IPS-18a (cell line): ENCODE measurements around the gene NUP37.
"Not testable (repeated sequence)": the region's sequence is repeated elsewhere in the genome, so short reads cannot be mapped to it uniquely, and the experiment has no call there.

Experiments
- H3K27ac ChIP-seq: one replicate; pipeline ENCODE4 v1.5.1; 2013; ENCODE audit warnings: low read length
- H3K27me3 ChIP-seq: one replicate; pipeline ENCODE4 v1.6.1; 2013; ENCODE audit warnings: mild to moderate bottlenecking, low read length; ENCODE audit not compliant: control insufficient read depth, insufficient read depth
- H3K36me3 ChIP-seq: one replicate; pipeline ENCODE4 v1.6.1; 2013; ENCODE audit warnings: low read depth, low read length; ENCODE audit not compliant: control insufficient read depth
- H3K4me1 ChIP-seq: one replicate; pipeline ENCODE4 v1.6.1; 2013; ENCODE audit warnings: low read depth, low read length; ENCODE audit not compliant: control insufficient read depth
- H3K4me3 ChIP-seq: one replicate; pipeline ENCODE4 v1.5.1; 2013; ENCODE audit warnings: low read length
- H3K9ac ChIP-seq: one replicate; pipeline ENCODE4 v1.6.1; 2013; ENCODE audit warnings: mild to moderate bottlenecking, low read length, moderate library complexity
- H3K9me3 ChIP-seq: one replicate; pipeline ENCODE4 v1.6.1; 2013; ENCODE audit warnings: low read depth, low read length; ENCODE audit not compliant: control insufficient read depth

NUP37 gene, protein sequence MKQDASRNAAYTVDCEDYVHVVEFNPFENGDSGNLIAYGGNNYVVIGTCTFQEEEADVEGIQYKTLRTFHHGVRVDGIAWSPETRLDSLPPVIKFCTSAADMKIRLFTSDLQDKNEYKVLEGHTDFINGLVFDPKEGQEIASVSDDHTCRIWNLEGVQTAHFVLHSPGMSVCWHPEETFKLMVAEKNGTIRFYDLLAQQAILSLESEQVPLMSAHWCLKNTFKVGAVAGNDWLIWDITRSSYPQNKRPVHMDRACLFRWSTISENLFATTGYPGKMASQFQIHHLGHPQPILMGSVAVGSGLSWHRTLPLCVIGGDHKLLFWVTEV

DNA sequence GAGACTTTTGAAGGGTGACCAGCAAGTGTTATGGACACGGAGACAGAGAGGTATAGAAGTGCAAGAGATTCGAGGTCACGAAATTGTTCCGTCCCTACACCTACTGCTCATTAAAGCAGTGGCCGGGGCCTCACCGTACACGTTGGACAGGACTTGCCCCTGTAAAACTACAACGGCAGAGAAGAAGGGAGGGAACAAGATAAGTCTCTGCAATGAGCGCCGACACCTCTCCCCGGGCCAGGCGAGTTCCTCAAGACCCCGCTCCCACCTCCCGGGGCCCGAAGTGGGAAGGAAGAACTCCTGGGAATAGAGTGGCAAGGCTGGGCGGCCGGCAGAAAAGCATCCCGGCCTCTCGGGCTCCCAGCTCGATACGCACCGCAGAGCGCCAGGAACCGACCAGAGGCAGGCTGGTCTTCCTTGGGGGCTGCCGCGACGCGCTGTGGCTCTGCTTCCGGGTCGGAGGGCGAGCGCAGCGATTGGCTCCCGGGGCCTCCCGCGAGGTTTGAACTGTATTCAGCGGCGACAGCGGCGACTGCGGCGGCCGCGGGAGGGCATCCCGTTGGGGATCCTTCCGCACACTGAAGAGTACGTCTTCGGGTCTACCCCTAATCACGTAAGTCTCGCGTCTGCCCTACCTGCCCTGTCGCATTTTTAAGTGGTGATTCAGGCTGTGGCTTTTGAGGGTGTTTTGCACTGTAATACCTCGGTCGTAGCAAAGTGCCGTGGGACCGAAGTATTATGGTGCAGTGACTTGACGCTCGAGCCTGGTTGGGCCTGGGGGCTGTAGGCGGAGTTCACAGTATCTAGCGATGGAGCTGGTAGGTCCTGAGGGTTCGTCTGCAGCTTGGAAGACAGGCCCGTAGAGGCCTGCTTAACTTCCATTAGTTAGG, at the start of gene NUP37, which contains the start of gene PARPBP:
Gene NUP37 (minus strand): TSS at position 441 of the 890 bp plus-strand sequence. CDS start 1,596 bp downstream, outside the sequence.
Gene PARPBP (plus strand): TSS at position 510 of the 890 bp plus-strand sequence. CDS start 3,706 bp downstream, outside the sequence.
- Histone ChIP-seq H3K9ac (peak within 1 kb of the TSS; percentile 94), H3K27me3 (no peaks in the 10 kb centered on the region), H3K27ac (peak within 1 kb of the TSS; percentile 82), H3K9me3 (no peaks in the 10 kb centered on the region), H3K4me1 (peaks cover 7% of the 10 kb centered on the region), H3K4me3 (peak within 1 kb of the TSS; percentile 99), H3K36me3 (peaks cover 28% of the 10 kb centered on the region)

DNA sequence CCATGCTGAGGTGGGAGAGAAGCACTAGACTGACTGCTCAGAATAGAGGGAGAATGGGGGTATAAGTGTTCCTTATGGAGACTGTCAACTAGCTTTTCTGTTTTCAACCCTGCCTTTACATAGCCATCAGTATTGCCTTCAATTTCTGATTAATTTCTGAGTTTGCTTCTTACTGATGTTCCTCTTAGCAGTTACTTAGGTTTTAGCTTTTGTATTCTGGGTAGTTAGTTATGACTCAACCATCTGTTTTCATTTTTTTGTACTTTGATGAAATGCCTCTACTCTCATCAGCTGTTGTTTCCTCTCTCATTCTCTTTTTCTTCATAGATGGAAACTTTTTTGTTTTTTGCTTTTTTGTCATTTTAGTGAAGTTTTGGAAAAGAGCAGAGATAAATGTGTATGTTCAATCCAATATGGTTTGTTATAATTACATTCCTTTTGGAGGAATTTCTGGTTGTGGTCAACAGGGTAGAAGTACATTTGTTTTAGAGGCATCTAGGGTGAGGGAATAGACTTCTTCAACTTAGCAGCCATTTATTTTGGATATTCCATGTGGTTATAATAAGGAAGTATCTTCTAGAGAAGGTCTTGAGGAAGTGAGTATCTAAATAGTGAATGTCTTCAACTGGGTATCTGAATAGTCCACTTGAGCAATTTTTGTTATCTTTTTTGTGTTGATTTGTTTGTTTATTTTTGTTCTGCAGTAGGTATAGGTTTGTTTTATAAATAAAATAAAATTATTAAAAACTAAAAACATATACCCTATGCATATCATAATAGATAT, 48.1 kb upstream of the NUP37 start:
- H3K4me1 ChIP-seq, result no peaks in the 10 kb centered on the region
- H3K27me3 ChIP-seq, result no peaks in the 10 kb centered on the region
- no peak overlapping the region for H3K4me3 ChIP-seq
- peaks cover 4% of the 10 kb centered on the region for H3K36me3 ChIP-seq
- H3K9me3 ChIP-seq, result no peaks in the 10 kb centered on the region
- no peak overlapping the region for H3K9ac ChIP-seq
- no peak overlapping the region for H3K27ac ChIP-seq

DNA sequence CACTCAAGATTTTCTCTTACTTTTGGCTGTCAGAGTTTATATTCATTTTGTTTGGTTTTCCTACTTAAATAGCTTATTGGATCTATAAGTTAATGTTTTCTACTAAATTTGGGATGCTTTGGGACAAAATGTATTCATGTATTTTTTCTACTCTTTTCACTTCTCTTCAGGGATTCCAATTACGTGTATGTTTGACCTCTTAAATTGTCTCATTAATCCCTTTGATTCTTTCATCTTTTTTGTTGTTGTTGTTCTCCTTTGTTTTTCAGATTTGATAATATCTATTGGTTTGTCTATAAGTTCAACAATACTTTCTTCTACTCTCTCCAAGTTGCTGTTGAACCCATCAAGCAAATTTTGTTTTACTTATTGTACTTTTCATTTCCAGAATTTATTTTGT, 43.5 kb upstream of the NUP37 start:
- Histone ChIP-seq H3K36me3 (no peaks in the 10 kb centered on the region), H3K27me3 (no peaks in the 10 kb centered on the region), H3K4me3 (no peak overlapping the region), H3K9me3 (no peaks in the 10 kb centered on the region), H3K9ac (no peak overlapping the region), H3K27ac (no peak overlapping the region), H3K4me1 (no peaks in the 10 kb centered on the region)

DNA sequence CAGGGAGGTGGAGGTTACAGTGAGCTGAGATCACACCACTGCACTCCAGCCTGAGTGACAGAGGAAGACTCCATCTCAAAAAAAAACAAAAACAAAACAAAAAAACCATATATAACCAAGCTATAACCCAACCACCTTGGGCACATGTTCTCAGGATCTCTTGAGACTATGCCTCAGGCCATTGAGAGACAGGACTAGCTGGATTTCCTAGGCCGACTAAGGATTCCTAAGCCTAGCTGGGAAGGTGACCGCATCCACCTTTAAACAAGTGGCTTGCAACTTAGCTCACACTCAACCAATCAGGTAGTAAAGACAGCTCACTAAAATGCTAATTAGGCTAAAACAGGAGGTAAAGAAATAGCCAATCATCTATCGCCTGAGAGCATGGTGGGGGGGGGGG, 35.3 kb upstream of the NUP37 start:
- H3K4me1 ChIP-seq, H3K36me3 ChIP-seq, H3K27me3 ChIP-seq, H3K9ac ChIP-seq, H3K4me3 ChIP-seq, H3K27ac ChIP-seq, H3K9me3 ChIP-seq: not testable (repeated sequence)

DNA sequence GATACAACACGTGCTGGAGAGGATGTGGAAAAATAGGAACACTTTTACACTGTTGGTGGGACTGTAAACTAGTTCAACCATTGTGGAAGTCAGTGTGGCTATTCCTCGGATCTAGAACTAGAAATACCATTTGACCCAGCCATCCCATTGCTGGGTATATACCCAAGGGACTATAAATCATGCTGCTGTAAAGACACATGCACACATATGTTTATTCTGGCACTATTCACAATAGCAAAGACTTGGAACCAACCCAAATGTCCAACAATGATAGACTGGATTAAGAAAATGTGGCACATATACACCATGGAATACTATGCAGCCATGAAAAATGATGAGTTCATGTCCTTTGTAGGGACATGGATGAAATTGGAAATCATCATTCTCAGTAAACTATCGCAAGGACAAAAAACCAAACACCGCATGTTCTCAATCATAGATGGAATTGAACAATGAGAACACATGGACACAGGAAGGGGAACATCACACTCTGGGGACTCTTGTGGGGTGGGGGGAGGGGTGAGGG, 27.2 kb upstream of the NUP37 start:
- H3K36me3 ChIP-seq, H3K4me1 ChIP-seq, H3K9ac ChIP-seq, H3K27ac ChIP-seq, H3K27me3 ChIP-seq, H3K9me3 ChIP-seq, H3K4me3 ChIP-seq: not testable (repeated sequence)

DNA sequence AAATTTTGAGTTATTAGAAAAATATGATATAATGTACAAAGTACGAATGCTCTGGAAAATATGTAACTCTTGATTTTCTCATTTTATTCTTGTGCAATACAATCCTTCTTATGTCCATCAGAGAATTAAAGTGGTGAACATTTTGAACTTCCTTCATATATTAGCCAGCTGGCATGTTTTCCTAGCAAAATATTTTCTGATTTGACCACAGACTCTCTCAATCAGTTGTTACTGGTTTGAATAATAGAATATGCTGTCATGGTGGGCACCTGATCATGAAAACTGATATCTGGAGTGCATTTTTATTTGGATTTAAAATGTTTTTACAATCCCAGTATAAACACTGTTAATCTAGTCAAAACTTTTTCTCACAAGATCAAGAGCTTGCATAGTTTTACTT, 24.3 kb upstream of the NUP37 start:
- Histone ChIP-seq H3K4me1 (no peaks in the 10 kb centered on the region), H3K27ac (no peak overlapping the region), H3K9me3 (no peaks in the 10 kb centered on the region), H3K9ac (no peak overlapping the region), H3K36me3 (no peaks in the 10 kb centered on the region), H3K27me3 (no peaks in the 10 kb centered on the region), H3K4me3 (no peak overlapping the region)

DNA sequence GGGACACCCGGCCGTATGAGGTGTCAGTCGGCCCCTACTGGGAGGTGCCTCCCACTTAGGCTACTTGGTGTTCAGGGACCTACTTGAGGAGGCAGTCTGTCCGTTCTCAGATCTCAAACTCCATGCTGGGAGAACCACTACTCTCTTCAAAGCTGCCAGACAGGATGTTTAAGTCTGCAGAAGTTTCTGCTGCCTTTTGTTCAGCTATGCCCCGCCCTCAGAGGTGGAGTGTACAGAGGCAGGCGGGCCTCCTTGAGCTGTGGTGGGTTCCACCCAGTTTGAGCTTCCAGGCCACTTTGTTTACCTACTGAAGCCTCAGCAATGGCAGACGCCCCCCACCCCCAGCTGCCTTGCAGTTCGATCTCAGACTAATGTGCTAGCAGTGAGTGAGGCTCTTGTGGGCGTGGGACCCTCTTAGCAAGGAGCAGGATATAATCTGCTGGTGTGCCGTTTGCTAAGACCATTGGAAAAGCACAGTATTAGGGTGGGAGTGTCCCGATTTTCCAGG, 23.0 kb upstream of the NUP37 start:
- not testable (repeated sequence) for H3K27me3 ChIP-seq, H3K4me1 ChIP-seq, H3K36me3 ChIP-seq, H3K9ac ChIP-seq, H3K4me3 ChIP-seq, H3K27ac ChIP-seq, H3K9me3 ChIP-seq

DNA sequence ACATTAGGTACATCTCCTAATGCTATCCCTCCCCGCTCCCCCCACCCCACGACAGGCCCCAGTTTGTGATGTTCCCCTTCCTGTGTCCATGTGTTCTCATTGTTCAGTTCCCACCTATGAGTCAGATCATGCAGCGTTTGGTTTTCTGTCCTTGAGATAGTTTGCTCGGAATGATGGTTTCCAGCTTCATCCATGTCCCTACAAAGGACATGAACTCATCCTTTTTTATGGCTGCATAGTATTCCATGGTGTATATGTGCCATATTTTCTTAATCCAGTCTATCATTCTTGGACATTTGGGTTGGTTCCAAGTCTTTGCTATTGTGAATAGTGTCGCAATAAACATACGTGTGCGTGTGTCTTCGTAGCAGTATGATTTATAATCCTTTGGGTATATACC, 17.7 kb upstream of the NUP37 start:
- H3K9ac ChIP-seq, H3K9me3 ChIP-seq, H3K4me3 ChIP-seq, H3K36me3 ChIP-seq, H3K4me1 ChIP-seq, H3K27ac ChIP-seq, H3K27me3 ChIP-seq: not testable (repeated sequence)

DNA sequence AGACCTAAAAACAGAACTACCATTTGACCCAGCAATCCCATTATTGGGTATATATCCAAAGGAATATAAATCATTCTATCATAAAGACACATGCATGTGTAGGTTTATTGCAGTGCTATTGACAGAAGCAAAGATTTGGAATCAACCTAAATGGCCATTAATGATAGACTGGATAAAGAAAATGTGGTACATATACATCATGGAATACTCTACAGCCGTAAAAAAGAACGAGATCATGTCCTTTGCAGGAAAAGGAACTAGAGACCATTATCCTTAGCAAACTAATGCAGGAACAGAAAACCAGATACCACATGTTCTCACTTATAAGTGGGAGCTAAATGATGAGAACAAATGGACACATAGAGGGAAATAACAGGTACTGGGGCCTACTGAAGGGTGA, 11.5 kb upstream of the NUP37 start:
- peaks cover 12% of the 10 kb centered on the region for H3K36me3 ChIP-seq
- H3K9me3 ChIP-seq, H3K27ac ChIP-seq, H3K4me1 ChIP-seq, H3K27me3 ChIP-seq, H3K9ac ChIP-seq, H3K4me3 ChIP-seq: not testable (repeated sequence)

DNA sequence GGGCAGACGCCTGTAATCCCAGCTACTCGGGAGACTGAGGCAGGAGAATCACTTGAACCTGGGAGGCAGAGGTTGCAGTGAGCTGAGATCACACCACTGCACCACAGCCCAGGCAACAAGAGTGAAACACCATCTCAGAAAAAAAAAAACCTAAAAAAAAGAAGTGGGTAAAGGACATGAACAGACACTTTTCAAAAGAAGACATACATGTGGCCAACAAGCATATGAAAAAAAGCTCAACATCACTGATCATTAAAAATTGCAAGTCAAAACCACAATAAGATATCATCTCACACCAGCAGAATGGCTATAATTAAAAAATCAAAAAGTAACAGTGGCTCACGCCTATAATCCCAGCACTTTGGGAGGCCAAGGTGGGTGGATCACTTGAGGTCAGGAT, 10.8 kb upstream of the NUP37 start:
- H3K36me3 ChIP-seq, result peaks cover 18% of the 10 kb centered on the region

DNA sequence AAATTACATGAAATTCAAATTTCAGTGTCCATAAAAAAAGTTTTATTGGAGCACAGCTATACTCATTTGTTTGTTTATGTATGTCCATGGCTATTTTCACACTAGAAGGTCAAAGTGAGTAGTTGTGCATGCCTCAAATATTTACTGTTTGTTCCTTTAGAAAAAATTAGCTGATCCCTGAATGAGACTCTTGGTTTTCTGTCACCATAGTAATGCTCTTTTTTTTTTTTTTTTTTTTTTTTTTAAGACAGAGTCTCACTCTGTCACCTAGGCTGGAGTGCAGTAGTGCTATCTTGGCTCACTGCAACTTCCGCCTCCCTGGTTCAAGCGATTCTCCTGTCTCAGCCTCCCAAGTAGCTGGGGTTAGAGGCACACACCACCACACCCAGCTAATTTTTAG, 1.4 kb upstream of the NUP37 start:
- Histone ChIP-seq H3K36me3 (peaks cover 28% of the 10 kb centered on the region), H3K9ac (peak overlapping the region; percentile 94), H3K4me3 (peak overlapping the region; percentile 99)
- H3K27me3 ChIP-seq, H3K27ac ChIP-seq, H3K9me3 ChIP-seq, H3K4me1 ChIP-seq: not testable (repeated sequence)

More for the DNA sequence above, 10.8 kb upstream of the NUP37 start:
- H3K27ac ChIP-seq, H3K9me3 ChIP-seq, H3K9ac ChIP-seq, H3K4me3 ChIP-seq, H3K4me1 ChIP-seq, H3K27me3 ChIP-seq: not testable (repeated sequence)
